ENCODE results near the gene RELL1. TPM values are rescaled to one million over a fixed set of nuclear protein-coding genes. Genes with fewer than 3 reads are reported as not detected.

RELL1 gene
- total and polyA plus RNA-seq, 8 donors = 1.3 to 113 (median 15.8) TPM

DNA sequence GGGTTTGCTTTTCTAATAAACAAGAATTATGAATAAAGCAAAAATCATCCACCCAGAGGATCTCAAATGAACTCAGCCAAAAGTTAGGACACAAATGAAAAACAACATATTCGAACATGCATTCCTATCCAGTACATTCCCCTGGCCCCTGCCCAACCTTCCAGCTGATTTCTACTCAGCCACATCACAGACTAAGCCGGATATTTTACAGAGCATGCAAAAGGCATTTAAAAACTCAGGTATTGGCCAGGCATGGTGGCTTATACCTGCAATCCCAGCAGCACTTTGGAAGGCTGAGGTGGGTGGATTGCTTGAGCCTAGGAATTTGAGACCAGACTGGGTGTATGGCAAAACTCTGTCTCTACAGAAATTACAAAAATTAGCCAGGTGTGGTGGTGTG lies 54.6 kb downstream of the RELL1 start:
- H3K27ac ChIP-seq = peak overlapping the region in 3 of 5 donors; percentile 15 to 34 (median 25)

GRCh38 chr4:37629713-37630112 lies 56.5 kb downstream of the RELL1 start:
- WGBS, 5 donors = 85 to 97% (median 94%) methylated on average over 6 of the region's 6 CpGs
- intact Hi-C loops (cut with DNase I; ENCODE audit: low total_unique reads) = no loop called here
- TF ChIP-seq, protein P1, sequence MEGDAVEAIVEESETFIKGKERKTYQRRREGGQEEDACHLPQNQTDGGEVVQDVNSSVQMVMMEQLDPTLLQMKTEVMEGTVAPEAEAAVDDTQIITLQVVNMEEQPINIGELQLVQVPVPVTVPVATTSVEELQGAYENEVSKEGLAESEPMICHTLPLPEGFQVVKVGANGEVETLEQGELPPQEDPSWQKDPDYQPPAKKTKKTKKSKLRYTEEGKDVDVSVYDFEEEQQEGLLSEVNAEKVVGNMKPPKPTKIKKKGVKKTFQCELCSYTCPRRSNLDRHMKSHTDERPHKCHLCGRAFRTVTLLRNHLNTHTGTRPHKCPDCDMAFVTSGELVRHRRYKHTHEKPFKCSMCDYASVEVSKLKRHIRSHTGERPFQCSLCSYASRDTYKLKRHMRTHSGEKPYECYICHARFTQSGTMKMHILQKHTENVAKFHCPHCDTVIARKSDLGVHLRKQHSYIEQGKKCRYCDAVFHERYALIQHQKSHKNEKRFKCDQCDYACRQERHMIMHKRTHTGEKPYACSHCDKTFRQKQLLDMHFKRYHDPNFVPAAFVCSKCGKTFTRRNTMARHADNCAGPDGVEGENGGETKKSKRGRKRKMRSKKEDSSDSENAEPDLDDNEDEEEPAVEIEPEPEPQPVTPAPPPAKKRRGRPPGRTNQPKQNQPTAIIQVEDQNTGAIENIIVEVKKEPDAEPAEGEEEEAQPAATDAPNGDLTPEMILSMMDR (IDR thresholded peaks at IDR 0.05) = no peak
- TF ChIP-seq POLR2AphosphoS5 (IDR thresholded peaks at IDR 0.05) = no peak
- TF ChIP-seq EP300 (IDR thresholded peaks at IDR 0.05) = no peak
- TF ChIP-seq POLR2A (IDR thresholded peaks at IDR 0.05) = no peak

More for the DNA sequence above, 54.6 kb downstream of the RELL1 start:
- peaks cover 26 to 85% (median 70%) of the 10 kb centered on the region in 4 donors for H3K36me3 ChIP-seq
- H3K4me1 ChIP-seq = peaks cover 0 to 11% (median 8%) of the 10 kb centered on the region in 4 donors
- H3K9me3 ChIP-seq = no peaks in the 10 kb centered on the region
- H3K27me3 ChIP-seq = no peaks in the 10 kb centered on the region
- TF ChIP-seq EP300 (IDR thresholded peaks at IDR 0.05) (no peak), POLR2AphosphoS5 (IDR thresholded peaks at IDR 0.05) (peak in 1 of 3 donors; percentile 3)
- intact Hi-C loops (cut with DNase I; ENCODE audit: low total_unique reads) = no loop called here
- no peak overlapping the region for H3K4me3 ChIP-seq
- 54 to 74% (median 63%) methylated on average over 2 of the region's 2 CpGs for WGBS, 5 donors
- peak; percentile 44 to 48 for DNase-seq

GRCh38 chr4:37628977-37629609 lies 57.1 kb downstream of the RELL1 start:
- Histone ChIP-seq H3K27me3 (no peaks in the 10 kb centered on the region), H3K4me1 (peaks cover 0 to 11% (median 8%) of the 10 kb centered on the region in 4 donors), H3K27ac (peak overlapping the region in 2 of 5 donors; percentile 7 to 28), H3K36me3 (peaks cover 19 to 78% (median 60%) of the 10 kb centered on the region in 4 donors), H3K9me3 (no peaks in the 10 kb centered on the region), H3K4me3 (no peak overlapping the region)
- 54 to 67% (median 66%) methylated on average over 4 of the region's 4 CpGs for WGBS, 5 donors
- DNase-seq = peak in 1 of 2 donors; percentile 33
- intact Hi-C loops (cut with DNase I; ENCODE audit: low total_unique reads) = no loop called here
- TF ChIP-seq POLR2A (IDR thresholded peaks at IDR 0.05) = no peak
- TF ChIP-seq POLR2AphosphoS5 (IDR thresholded peaks at IDR 0.05) = peak in 1 of 3 donors; percentile 46
- TF ChIP-seq, protein P1 (IDR thresholded peaks at IDR 0.05) = no peak

More at GRCh38 chr4:37629713-37630112, 56.5 kb downstream of the RELL1 start:
- Histone ChIP-seq H3K27ac (peak overlapping the region in 2 of 5 donors; percentile 7 to 28), H3K9me3 (no peaks in the 10 kb centered on the region), H3K36me3 (peaks cover 22 to 83% (median 66%) of the 10 kb centered on the region in 4 donors), H3K27me3 (no peaks in the 10 kb centered on the region), H3K4me1 (peaks cover 0 to 11% (median 8%) of the 10 kb centered on the region in 4 donors), H3K4me3 (no peak overlapping the region)
- DNase-seq = no peak

DNA sequence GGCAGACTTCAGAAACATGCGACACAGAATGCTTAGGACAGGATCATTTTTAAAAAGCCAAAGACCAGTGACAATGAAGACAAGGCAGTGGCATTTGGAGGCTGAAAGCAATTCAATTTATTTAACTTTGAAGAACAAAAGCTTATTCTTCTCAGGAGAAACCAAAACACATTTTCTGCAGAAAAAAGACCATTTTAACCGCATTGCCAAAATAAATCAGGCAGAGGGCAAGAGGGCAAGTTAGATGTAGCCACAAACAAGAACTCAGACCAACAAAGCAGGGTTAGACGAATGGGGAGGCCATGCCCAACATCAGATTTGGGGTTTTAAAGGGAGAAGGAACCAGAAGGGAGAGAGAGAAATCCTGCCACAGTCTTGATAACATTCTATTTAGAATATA lies 58.9 kb downstream of the RELL1 start:
- no peak overlapping the region for H3K27ac ChIP-seq
- H3K4me1 ChIP-seq = peaks cover 0 to 11% (median 8%) of the 10 kb centered on the region in 4 donors
- peaks cover 11 to 80% (median 61%) of the 10 kb centered on the region in 4 donors for H3K36me3 ChIP-seq
- WGBS, 5 donors = 64 to 74% (median 70%) methylated on average over 3 of the region's 3 CpGs
- DNase-seq = no peak
- H3K4me3 ChIP-seq = no peak overlapping the region
- no peak for TF ChIP-seq POLR2A (IDR thresholded peaks at IDR 0.05)
- TF ChIP-seq, protein P1 (IDR thresholded peaks at IDR 0.05) = no peak
- no peak for TF ChIP-seq EP300 (IDR thresholded peaks at IDR 0.05)
- TF ChIP-seq POLR2AphosphoS5 (IDR thresholded peaks at IDR 0.05) = no peak
- intact Hi-C loops (cut with DNase I; ENCODE audit: low total_unique reads) = no loop called here
- no peaks in the 10 kb centered on the region for H3K27me3 ChIP-seq
- H3K9me3 ChIP-seq = no peaks in the 10 kb centered on the region

DNA sequence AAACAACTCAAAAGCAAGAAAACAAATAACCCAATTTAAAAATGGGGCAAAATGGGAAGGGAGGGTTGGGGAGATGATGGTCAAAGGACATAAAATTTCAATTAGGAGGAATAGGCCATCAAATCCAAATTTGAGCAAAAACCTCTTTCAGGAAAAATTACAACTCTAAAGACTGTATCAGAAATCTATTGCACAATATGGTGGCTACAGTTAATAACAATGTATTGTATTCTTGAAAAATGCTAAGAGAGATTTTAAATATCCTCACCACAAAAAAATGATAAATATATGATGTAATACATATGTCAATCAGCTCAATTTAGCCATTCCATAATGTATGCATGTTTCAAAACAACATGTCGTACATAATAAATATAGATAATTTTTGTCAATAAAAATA lies 60.7 kb downstream of the RELL1 start:
- 90 to 100% (median 92%) methylated on average over 1 of the region's 1 CpG for WGBS, 5 donors
- no peak for DNase-seq
- peaks cover 0 to 11% (median 0%) of the 10 kb centered on the region in 4 donors for H3K4me1 ChIP-seq
- H3K36me3 ChIP-seq = peaks cover 0 to 68% (median 49%) of the 10 kb centered on the region in 4 donors
- no peak overlapping the region for H3K27ac ChIP-seq
- no peaks in the 10 kb centered on the region for H3K27me3 ChIP-seq
- no peak overlapping the region for H3K4me3 ChIP-seq
- no peaks in the 10 kb centered on the region for H3K9me3 ChIP-seq
- TF ChIP-seq, protein P1 (IDR thresholded peaks at IDR 0.05) = no peak
- no peak for TF ChIP-seq EP300 (IDR thresholded peaks at IDR 0.05)
- intact Hi-C loops (cut with DNase I; ENCODE audit: low total_unique reads) = no loop called here

Measured in stomach (tissue), 9 donors.